Endodermal cell (in vitro differentiated cells): ENCODE results near the gene TCF4. TPM values are rescaled to one million over a fixed set of nuclear protein-coding genes. Genes with fewer than 3 reads are reported as not detected.
A peak's percentile ranks its signal among the peaks of the same experiment; 100 is the strongest.

Source experiments
- DNase-seq: peaks from one replicate; pipeline ENCODE4 v3.0.0-alpha.2; 2017
- H3K27ac ChIP-seq: 2 replicates; pipeline ENCODE4 v1.5.1; 2013; ENCODE audit warnings: mild to moderate bottlenecking, low read depth, low read length, moderate library complexity
- H3K27me3 ChIP-seq: 2 replicates; pipeline ENCODE4 v1.6.1; 2013; ENCODE audit warnings: mild to moderate bottlenecking, low read length, moderate library complexity; ENCODE audit not compliant: insufficient read depth, control insufficient read depth, poor library complexity, severe bottlenecking
- H3K36me3 ChIP-seq: 2 replicates; pipeline ENCODE4 v1.7.0; 2013; ENCODE audit warnings: mild to moderate bottlenecking, low read length, moderate library complexity; ENCODE audit not compliant: control insufficient read depth, insufficient read depth
- H3K4me1 ChIP-seq: one replicate; pipeline ENCODE4 v1.7.0; 2013; ENCODE audit warnings: low read length; ENCODE audit not compliant: control insufficient read depth, insufficient read depth
- H3K4me3 ChIP-seq: 2 replicates; pipeline ENCODE4 v1.5.1; 2013; ENCODE audit warnings: mild to moderate bottlenecking, low read length, moderate library complexity
- H3K9ac ChIP-seq: 2 replicates; pipeline ENCODE4 v1.6.1; 2013; ENCODE audit warnings: mild to moderate bottlenecking, low read length, moderate library complexity; ENCODE audit not compliant: poor library complexity, severe bottlenecking; ENCODE audit errors: extremely low read depth
- H3K9me3 ChIP-seq: 2 replicates; pipeline ENCODE4 v1.6.1; 2013; ENCODE audit warnings: mild to moderate bottlenecking, low read length, moderate library complexity; ENCODE audit not compliant: control insufficient read depth
- H3K27ac Mint-ChIP-seq: 2 replicates; pipeline ENCODE4 v1.8.0; 2020; ENCODE audit warnings: mixed read lengths
- H3K27me3 Mint-ChIP-seq: 2 replicates; pipeline ENCODE4 v1.8.0; 2021; ENCODE audit warnings: mild to moderate bottlenecking, mixed read lengths; ENCODE audit not compliant: insufficient read depth
- H3K36me3 Mint-ChIP-seq: 2 replicates; pipeline ENCODE4 v1.8.0; 2020; ENCODE audit warnings: low read depth, mixed read lengths
- H3K4me1 Mint-ChIP-seq: 2 replicates; pipeline ENCODE4 v1.8.0; 2020; ENCODE audit warnings: mixed read lengths
- H3K4me3 Mint-ChIP-seq: 2 replicates; pipeline ENCODE4 v1.8.0; 2020; ENCODE audit warnings: mild to moderate bottlenecking, moderate library complexity, mixed read lengths
- H3K9me3 Mint-ChIP-seq: 2 replicates; pipeline ENCODE4 v1.8.0; 2020; ENCODE audit warnings: mild to moderate bottlenecking, mixed read lengths
- WGBS, 2 experiments: methylation state at CpG; one replicate each; pipeline versions ENCODE4 v1.1.5 to v1.1.7; 2013; ENCODE audit warnings: missing lambda C conversion rate in 2 of 2, mixed read lengths in 1 of 2; ENCODE audit not compliant: insufficient coverage in 1 of 2, insufficient read length in 1 of 2; 5-methylcytosine and 5-hydroxymethylcytosine counted together
- total RNA-seq, 2 donors: library from RNA; stranded (reverse); fragmentation: NEBNext Ultra II Directional in 1 of 2; extraction: Animal tissue kit (Norgen Biotek cat#: 25700) in 1 of 2; gene quantifications; 2 replicates in 1 of 2; 3 replicates in 1 of 2; pipeline ENCODE4 v1.2.1, GENCODE V29; 2021
- TF ChIP-seq, protein P1 (sequence below): fragments of 200-600 bp; sonication (generic); conservative IDR thresholded peaks from 2 replicates; pipeline ENCODE4 v1.5.0; 2021; ENCODE audit warnings: antibody characterized with exemption, mild to moderate bottlenecking

TCF4 gene
- total RNA-seq, 2 donors from 2014 or later: 40.4 to 58.5 TPM

DNA sequence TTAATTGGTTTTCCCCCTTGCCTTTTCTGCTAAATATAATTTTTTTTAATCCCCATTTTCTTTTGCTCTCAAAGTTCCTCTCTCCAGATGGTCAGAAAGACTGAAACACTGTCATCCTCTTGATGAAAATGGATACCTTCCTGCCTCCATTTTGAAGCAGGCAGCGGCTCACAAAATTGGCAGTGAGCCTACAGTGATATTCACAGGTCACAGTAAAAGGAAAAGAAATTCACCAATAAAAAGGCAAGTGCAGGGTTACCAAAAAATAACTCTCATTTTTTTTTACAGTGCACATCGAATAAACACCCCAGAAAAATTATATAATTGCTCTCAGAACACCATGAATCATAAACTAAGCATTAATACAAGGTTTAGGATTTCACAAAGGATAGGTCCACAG lies 307.5 kb downstream of the TCF4 start:
- H3K4me1 Mint-ChIP-seq: no peaks in the 10 kb centered on the region
- no peak for DNase-seq
- H3K36me3 Mint-ChIP-seq: peaks cover 3% of the 10 kb centered on the region
- Histone ChIP-seq H3K9ac (no peak overlapping the region), H3K36me3 (peaks cover 2% of the 10 kb centered on the region), H3K27me3 (no peaks in the 10 kb centered on the region), H3K27ac (no peak overlapping the region), H3K4me3 (no peak overlapping the region), H3K9me3 (no peaks in the 10 kb centered on the region), H3K4me1 (no peaks in the 10 kb centered on the region)
- H3K27me3 Mint-ChIP-seq: no peaks in the 10 kb centered on the region
- H3K9me3 Mint-ChIP-seq: no peaks in the 10 kb centered on the region
- no peak overlapping the region for H3K4me3 Mint-ChIP-seq
- 94 to 100% methylated on average over 1 to 2 of the region's 2 CpGs for WGBS, 2 experiments
- no peak overlapping the region for H3K27ac Mint-ChIP-seq
- TF ChIP-seq, protein P1, sequence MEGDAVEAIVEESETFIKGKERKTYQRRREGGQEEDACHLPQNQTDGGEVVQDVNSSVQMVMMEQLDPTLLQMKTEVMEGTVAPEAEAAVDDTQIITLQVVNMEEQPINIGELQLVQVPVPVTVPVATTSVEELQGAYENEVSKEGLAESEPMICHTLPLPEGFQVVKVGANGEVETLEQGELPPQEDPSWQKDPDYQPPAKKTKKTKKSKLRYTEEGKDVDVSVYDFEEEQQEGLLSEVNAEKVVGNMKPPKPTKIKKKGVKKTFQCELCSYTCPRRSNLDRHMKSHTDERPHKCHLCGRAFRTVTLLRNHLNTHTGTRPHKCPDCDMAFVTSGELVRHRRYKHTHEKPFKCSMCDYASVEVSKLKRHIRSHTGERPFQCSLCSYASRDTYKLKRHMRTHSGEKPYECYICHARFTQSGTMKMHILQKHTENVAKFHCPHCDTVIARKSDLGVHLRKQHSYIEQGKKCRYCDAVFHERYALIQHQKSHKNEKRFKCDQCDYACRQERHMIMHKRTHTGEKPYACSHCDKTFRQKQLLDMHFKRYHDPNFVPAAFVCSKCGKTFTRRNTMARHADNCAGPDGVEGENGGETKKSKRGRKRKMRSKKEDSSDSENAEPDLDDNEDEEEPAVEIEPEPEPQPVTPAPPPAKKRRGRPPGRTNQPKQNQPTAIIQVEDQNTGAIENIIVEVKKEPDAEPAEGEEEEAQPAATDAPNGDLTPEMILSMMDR: no peak

- Histone ChIP-seq H3K27me3 (no peaks in the 10 kb centered on the region), H3K9ac (no peak overlapping the region), H3K4me1 (no peaks in the 10 kb centered on the region), H3K4me3 (no peak overlapping the region), H3K36me3 (peaks cover 16% of the 10 kb centered on the region), H3K9me3 (no peaks in the 10 kb centered on the region), H3K27ac (no peak overlapping the region)
- Mint-ChIP-seq H3K27ac (no peak overlapping the region), H3K4me1 (no peaks in the 10 kb centered on the region), H3K36me3 (peaks cover 25% of the 10 kb centered on the region), H3K9me3 (no peaks in the 10 kb centered on the region), H3K27me3 (no peaks in the 10 kb centered on the region), H3K4me3 (no peak overlapping the region)
- TF ChIP-seq, protein P1: peak; percentile 64
- DNase-seq: no peak
- 78 to 89% methylated on average over 4 of the region's 5 CpGs for WGBS, 2 experiments
Observed at GRCh38 chr18:55275039-55275901, 312.7 kb downstream of the TCF4 start.

DNA sequence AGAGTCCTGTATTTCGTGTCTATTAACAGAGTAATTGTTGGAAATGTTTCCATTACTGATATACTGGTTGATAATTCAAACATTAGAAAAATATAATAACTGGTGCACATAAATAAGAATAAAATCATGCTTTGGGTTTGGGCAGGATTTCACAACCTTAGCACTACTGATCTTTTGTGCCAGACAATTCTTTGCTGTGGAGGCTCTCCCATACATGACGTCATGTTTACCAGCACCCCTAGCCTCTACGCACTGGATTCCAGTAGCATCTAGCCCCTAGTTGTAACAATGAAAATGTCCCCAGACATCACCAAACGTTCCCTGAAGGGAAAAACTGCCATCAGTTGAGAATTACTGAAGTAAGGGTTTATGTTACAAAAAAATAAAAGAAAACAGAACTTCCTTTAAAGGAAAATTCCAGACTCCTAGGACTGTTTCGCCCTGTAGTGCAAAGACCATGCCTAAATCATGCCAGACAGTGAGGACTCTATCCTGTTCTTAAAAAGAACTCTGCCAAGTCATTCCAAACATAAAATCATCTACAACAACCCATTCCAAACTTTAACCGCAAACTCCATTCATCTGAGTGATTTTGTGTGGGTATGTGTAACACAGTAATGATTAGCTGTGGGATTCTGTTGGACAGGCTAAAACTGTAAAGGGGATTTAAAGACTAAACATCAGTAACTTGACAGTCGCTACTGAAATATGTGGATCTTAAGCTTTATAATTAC lies 315.3 kb downstream of the TCF4 start:
- Histone ChIP-seq H3K9me3 (no peaks in the 10 kb centered on the region), H3K27ac (no peak overlapping the region), H3K4me1 (no peaks in the 10 kb centered on the region), H3K27me3 (no peaks in the 10 kb centered on the region), H3K36me3 (peaks cover 29% of the 10 kb centered on the region), H3K4me3 (no peak overlapping the region), H3K9ac (no peak overlapping the region)
- Mint-ChIP-seq H3K4me1 (no peaks in the 10 kb centered on the region), H3K4me3 (no peak overlapping the region), H3K27me3 (no peaks in the 10 kb centered on the region), H3K36me3 (peaks cover 37% of the 10 kb centered on the region), H3K9me3 (no peaks in the 10 kb centered on the region), H3K27ac (no peak overlapping the region)
- WGBS, 2 experiments: 91% methylated on average over 5 of the region's 7 CpGs; no CpG with 5 or more reads in 1 of the 2 experiments
- no peak for DNase-seq
- TF ChIP-seq, protein P1: no peak
